OCI-LY7 (cell line): ENCODE data around the gene INPP5A. TPM values are rescaled to one million over a fixed set of nuclear protein-coding genes. Genes with fewer than 3 reads are reported as not detected.

Experiments used
- BruUV-seq: library from RNA; stranded (reverse); fragments of 400-500 nt; replicated peaks from 2 replicates; lab custom pipeline; 2021; lab: Mats Ljungman, UMichigan
- CTCF ChIA-PET: fragments of 300-600 bp; sonication (Branson Sonifier 250); formaldehyde crosslinking; loops from one replicate; lab custom pipeline; 2022; ENCODE audit warnings: antibody characterized with exemption; ENCODE audit not compliant: unreplicated experiment; lab: Charles Lee
- POLR2A ChIA-PET: fragments of 300-600 bp; sonication (Branson Sonifier 250); formaldehyde crosslinking; loops from one replicate; lab custom pipeline; 2022; ENCODE audit warnings: antibody characterized with exemption; lab: Charles Lee
- DNase-seq: peaks from one replicate; pipeline ENCODE4 v3.0.0-alpha.2; 2015; ENCODE audit warnings: low spot score
- H2AFZ ChIP-seq: fragments of 200-600 bp; sonication (generic), shearing (Covaris generic); 2 replicates; pipeline ENCODE4 v1.6.1; 2014; ENCODE audit warnings: mild to moderate bottlenecking, antibody characterized with exemption, low read length, moderate library complexity
- H3K27ac ChIP-seq: fragments of 200-600 bp; sonication (generic); 2 replicates; pipeline ENCODE4 v1.5.1; 2014; ENCODE audit warnings: mixed run types, low read depth, mild to moderate bottlenecking, moderate library complexity, low read length, inconsistent platforms; ENCODE audit not compliant: poor library complexity, severe bottlenecking
- H3K36me3 ChIP-seq: fragments of 200-600 bp; sonication (generic); 2 replicates; pipeline ENCODE4 v1.6.1; 2014; ENCODE audit warnings: mild to moderate bottlenecking, antibody characterized with exemption, low read length, moderate library complexity, mixed read lengths; ENCODE audit not compliant: insufficient read depth
- H3K4me1 ChIP-seq: fragments of 200-600 bp; sonication (generic); 2 replicates; pipeline ENCODE4 v1.5.1; 2014; ENCODE audit warnings: mild to moderate bottlenecking, low read length; ENCODE audit not compliant: insufficient read depth, poor library complexity, severe bottlenecking
- H3K4me2 ChIP-seq: fragments of 200-600 bp; sonication (generic); 2 replicates; pipeline ENCODE4 v1.6.1; 2014; ENCODE audit warnings: mild to moderate bottlenecking, low read length
- H3K4me3 ChIP-seq: fragments of 200-600 bp; sonication (generic); 2 replicates; pipeline ENCODE4 v1.5.1; 2014; ENCODE audit warnings: mild to moderate bottlenecking, low read depth, low read length; ENCODE audit not compliant: poor library complexity, severe bottlenecking
- H3K79me2 ChIP-seq: fragments of 200-600 bp; sonication (generic); 2 replicates; pipeline ENCODE4 v1.6.1; 2016; ENCODE audit warnings: low read depth, mild to moderate bottlenecking, low read length, moderate library complexity, mixed read lengths; ENCODE audit not compliant: insufficient read depth
- H3K9me2 ChIP-seq: fragments of 200-600 bp; sonication (generic); 2 replicates; pipeline ENCODE4 v1.6.1; 2016; ENCODE audit warnings: mild to moderate bottlenecking, low read length, mixed read lengths; ENCODE audit not compliant: insufficient read depth
- H3K9me3 ChIP-seq: fragments of 200-600 bp; sonication (generic); 2 replicates; pipeline ENCODE4 v1.6.1; 2014; ENCODE audit warnings: mild to moderate bottlenecking, mixed run types, low read length, mixed read lengths
- H4K20me1 ChIP-seq: fragments of 200-600 bp; sonication (generic); 2 replicates; pipeline ENCODE4 v1.6.1; 2014; ENCODE audit warnings: mild to moderate bottlenecking, antibody characterized with exemption, low read length, moderate library complexity, mixed read lengths; ENCODE audit not compliant: insufficient read depth
- EZH2phosphoT487 ChIP-seq: fragments of 200-600 bp; sonication (generic); IDR thresholded peaks from 2 replicates; pipeline ENCODE4 v1.6.1; 2018; ENCODE audit warnings: low read depth, borderline replicate concordance, mild to moderate bottlenecking, mixed run types, antibody characterized with exemption, low read length, moderate library complexity, mixed read lengths
- intact Hi-C: fragments of 100-400 bp; cut with micrococcal nuclease; formaldehyde crosslinking; loops from one replicate; pipeline ENCODE4 v1.10.0; 2022; ENCODE audit not compliant: unreplicated experiment
- total RNA-seq, 2 experiments: library from RNA; depleted of rRNA in 1 of 2; stranded (reverse); fragments of >200 nt in 1 of 2; shearing (Covaris generic) in 1 of 2; gene quantifications; 2 replicates each; pipeline ENCODE4 v1.2.3, GENCODE V29; 2014 to 2022
- TF ChIP-seq, protein P1 (sequence below): fragments of 200-600 bp; sonication (generic); conservative IDR thresholded peaks from 2 replicates; pipeline ENCODE4 v1.5.1; 2014; ENCODE audit warnings: mild to moderate bottlenecking, antibody characterized with exemption, low read length, moderate library complexity, mixed read lengths

INPP5A gene
- total RNA-seq, 2 experiments from 2014 or later, result 14.5 to 18.4 TPM

DNA sequence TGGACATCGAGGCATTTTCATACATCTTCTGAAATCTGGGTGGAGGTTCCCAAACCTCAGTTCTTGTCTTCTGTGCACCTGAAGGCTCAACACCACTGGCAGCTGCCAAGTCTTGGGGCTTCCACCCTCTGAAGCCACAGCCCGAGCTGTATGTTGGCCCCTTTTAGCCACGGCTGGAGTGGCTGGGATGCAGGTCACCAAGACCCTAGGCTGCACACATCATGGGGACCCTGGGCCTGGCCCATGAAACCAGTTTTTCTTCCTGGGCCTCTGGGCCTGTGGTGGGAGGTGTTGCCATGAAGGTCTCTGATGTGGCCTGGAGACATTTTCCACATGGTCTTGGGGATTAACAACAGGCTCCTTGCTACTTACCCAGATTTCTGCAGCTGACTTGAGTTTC lies 62.1 kb downstream of the INPP5A start:
- BruUV-seq, result no TSS peak
- Histone ChIP-seq H3K9me2 (no peaks in the 10 kb centered on the region), H3K79me2 (no peaks in the 10 kb centered on the region), H3K9me3 (peaks cover 22% of the 10 kb centered on the region; the same call in 1 of the 2 replicates), H3K27ac (no peak overlapping the region), H3K4me3 (no peak overlapping the region), H4K20me1 (no peaks in the 10 kb centered on the region), H3K36me3 (no peaks in the 10 kb centered on the region), H3K4me1 (peaks cover under 1% of the 10 kb centered on the region), H3K4me2 (no peak overlapping the region), H2AFZ (no peak overlapping the region)
- no peak for DNase-seq
- TF ChIP-seq EZH2phosphoT487, result no peak
- TF ChIP-seq, protein P1, sequence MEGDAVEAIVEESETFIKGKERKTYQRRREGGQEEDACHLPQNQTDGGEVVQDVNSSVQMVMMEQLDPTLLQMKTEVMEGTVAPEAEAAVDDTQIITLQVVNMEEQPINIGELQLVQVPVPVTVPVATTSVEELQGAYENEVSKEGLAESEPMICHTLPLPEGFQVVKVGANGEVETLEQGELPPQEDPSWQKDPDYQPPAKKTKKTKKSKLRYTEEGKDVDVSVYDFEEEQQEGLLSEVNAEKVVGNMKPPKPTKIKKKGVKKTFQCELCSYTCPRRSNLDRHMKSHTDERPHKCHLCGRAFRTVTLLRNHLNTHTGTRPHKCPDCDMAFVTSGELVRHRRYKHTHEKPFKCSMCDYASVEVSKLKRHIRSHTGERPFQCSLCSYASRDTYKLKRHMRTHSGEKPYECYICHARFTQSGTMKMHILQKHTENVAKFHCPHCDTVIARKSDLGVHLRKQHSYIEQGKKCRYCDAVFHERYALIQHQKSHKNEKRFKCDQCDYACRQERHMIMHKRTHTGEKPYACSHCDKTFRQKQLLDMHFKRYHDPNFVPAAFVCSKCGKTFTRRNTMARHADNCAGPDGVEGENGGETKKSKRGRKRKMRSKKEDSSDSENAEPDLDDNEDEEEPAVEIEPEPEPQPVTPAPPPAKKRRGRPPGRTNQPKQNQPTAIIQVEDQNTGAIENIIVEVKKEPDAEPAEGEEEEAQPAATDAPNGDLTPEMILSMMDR, result no peak
- POLR2A ChIA-PET, result no interaction called here
- intact Hi-C loops, result no loop called here
- CTCF ChIA-PET, result no interaction called here

GRCh38 chr10:132600416-132600815 lies 62.8 kb downstream of the INPP5A start:
- TF ChIP-seq EZH2phosphoT487, result no peak
- H3K79me2 ChIP-seq, result no peaks in the 10 kb centered on the region
- no peaks in the 10 kb centered on the region for H3K9me2 ChIP-seq
- H3K4me2 ChIP-seq, result no peak overlapping the region
- H3K4me3 ChIP-seq, result no peak overlapping the region
- peaks cover 22% of the 10 kb centered on the region; the same call in 1 of the 2 replicates for H3K9me3 ChIP-seq
- H4K20me1 ChIP-seq, result no peaks in the 10 kb centered on the region
- H3K36me3 ChIP-seq, result no peaks in the 10 kb centered on the region
- H2AFZ ChIP-seq, result no peak overlapping the region
- DNase-seq, result no peak
- BruUV-seq, result no TSS peak
- ChIA-PET CTCF (no interaction called here), POLR2A (no interaction called here)
- intact Hi-C loops, result no loop called here
- H3K4me1 ChIP-seq, result no peaks in the 10 kb centered on the region
- H3K27ac ChIP-seq, result no peak overlapping the region

GRCh38 chr10:132601567-132601966 lies 64.0 kb downstream of the INPP5A start:
- no peak overlapping the region for H2AFZ ChIP-seq
- H3K4me3 ChIP-seq, result no peak overlapping the region
- ChIA-PET CTCF (no interaction called here), POLR2A (no interaction called here)
- no peak for DNase-seq
- H3K9me2 ChIP-seq, result no peaks in the 10 kb centered on the region
- peaks cover 22% of the 10 kb centered on the region; the same call in 1 of the 2 replicates for H3K9me3 ChIP-seq
- TF ChIP-seq, protein P1, result no peak
- no peak for TF ChIP-seq EZH2phosphoT487
- H4K20me1 ChIP-seq, result no peaks in the 10 kb centered on the region
- H3K79me2 ChIP-seq, result no peaks in the 10 kb centered on the region
- H3K36me3 ChIP-seq, result no peaks in the 10 kb centered on the region
- no peaks in the 10 kb centered on the region for H3K4me1 ChIP-seq
- intact Hi-C loops, result no loop called here
- no TSS peak for BruUV-seq
- H3K4me2 ChIP-seq, result no peak overlapping the region
- no peak overlapping the region for H3K27ac ChIP-seq
